GM12891 (cell line): ENCODE measurements around the gene SUPT4H1. TPM values are rescaled to one million over a fixed set of nuclear protein-coding genes. Genes with fewer than 3 reads are reported as not detected.
"Not testable (repeated sequence)": the region's sequence is repeated elsewhere in the genome, so short reads cannot be mapped to it uniquely, and the experiment has no call there.

ENCODE experiments used
- DNase-seq: peaks from one replicate; pipeline ENCODE4 v3.0.0; 2011; ENCODE audit warnings: low spot score; ENCODE audit not compliant: insufficient read length
- FAIRE-seq: peaks from 2 replicates; lab custom pipeline; 2011; peaks lifted over from hg19 to GRCh38; lab: Jason Lieb, UNC
- PAX5 ChIP-seq: IDR thresholded peaks from 2 replicates; pipeline ENCODE4 v1.6.1; 2011; ENCODE audit warnings: low read length, moderate library complexity, mild to moderate bottlenecking; ENCODE audit not compliant: insufficient read depth, severe bottlenecking
- POLR2A ChIP-seq: IDR thresholded peaks from 2 replicates; pipeline ENCODE4 v1.6.1; 2011; ENCODE audit warnings: low read depth, low read length, control low read depth
- POLR2AphosphoS5 ChIP-seq: IDR thresholded peaks from 2 replicates; pipeline ENCODE4 v1.6.1; 2011; ENCODE audit warnings: low read depth, low read length, control low read depth
- POU2F2 ChIP-seq: IDR thresholded peaks from 2 replicates; pipeline ENCODE4 v1.6.1; 2011; ENCODE audit warnings: low read depth, mild to moderate bottlenecking, control low read depth, low read length, moderate library complexity
- SPI1 ChIP-seq: IDR thresholded peaks from 2 replicates; pipeline ENCODE4 v1.6.1; 2011; ENCODE audit warnings: low read depth, low read length, control low read depth
- TAF1 ChIP-seq: IDR thresholded peaks from 2 replicates; pipeline ENCODE4 v1.6.1; 2011; ENCODE audit warnings: low read depth, low read length, control low read depth
- polyA plus RNA-seq: library from polyadenylated mRNA; unstranded; fragments of >200 nt; gene quantifications from one replicate; pipeline ENCODE4 v1.2.1, GENCODE V29; 2012; ENCODE audit warnings: low read depth, missing spikeins, inconsistent platforms; ENCODE audit not compliant: missing spikeins

Gene SUPT4H1
- polyA plus RNA-seq: 122 TPM

DNA sequence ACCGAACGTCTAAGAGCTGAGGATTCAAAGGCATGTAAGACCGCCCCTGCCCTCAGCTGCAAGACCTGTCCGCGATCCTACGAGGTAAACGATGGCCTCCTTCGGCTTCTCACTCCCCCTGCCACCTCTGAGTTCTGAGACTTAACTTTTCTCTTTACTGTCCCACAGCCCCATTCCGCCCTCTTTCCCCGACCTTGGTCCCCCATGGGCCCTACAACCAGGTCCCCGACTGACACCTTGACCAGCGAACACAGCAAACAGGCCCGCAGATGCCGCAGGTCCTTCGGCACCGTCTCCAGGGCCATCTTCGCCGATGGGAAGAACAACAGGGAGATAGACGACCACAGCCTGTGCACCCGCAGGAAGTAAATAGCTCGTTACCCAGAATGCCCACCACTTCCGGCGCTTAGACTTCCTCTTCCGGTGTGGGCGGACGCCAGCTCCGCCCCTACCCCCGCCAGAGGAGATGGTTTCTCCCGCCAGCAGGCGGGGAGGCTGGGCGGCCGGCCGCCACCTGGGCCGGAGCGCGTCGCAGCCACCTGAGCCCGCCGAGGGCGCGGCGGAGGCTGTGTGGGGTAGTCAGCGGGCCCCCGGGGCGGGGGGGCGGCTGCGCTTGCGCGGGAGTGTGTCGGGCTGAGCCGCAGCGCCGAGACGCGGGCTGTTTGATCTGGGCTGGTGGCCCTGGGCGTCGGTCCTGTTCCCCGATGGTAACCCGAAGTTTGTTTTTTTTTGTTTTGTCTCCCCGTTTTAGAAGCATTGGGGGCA is at the start of gene SUPT4H1:
SUPT4H1 (minus strand) TSS at position 371 of the 765 bp plus-strand sequence; CDS start at position 305, 66 bp downstream.
- peak; percentile 92 for FAIRE-seq
- peak; percentile 88 for DNase-seq
- TF ChIP-seq SPI1 (peak; percentile 80), TAF1 (peak; percentile 84), PAX5 (no peak), POLR2AphosphoS5 (peak; percentile 79), POLR2A (peak; percentile 94), POU2F2 (peak; percentile 79; the same call in 1 of the 2 replicates)

DNA sequence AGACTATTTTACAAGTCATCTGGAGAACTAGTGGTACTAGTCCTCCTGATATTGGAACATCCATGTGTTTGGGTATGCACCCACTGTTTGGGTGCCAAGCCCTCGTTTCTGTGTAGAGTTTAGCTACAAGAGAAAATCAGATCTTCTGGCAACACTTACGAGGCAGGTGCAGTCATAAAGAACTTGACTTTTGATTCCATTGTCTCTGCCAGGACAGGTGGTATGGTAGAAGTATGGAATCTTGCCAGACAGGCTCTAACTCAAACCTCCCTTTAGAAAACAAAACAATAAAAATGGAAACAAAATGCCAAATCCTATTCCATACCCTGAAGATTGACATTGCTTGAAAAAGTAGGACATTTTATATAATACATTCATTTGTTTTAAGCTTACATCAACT is 49.3 kb upstream of the SUPT4H1 start:
- DNase-seq (no peak), FAIRE-seq (no peak)
- no peak for TF ChIP-seq PAX5
- TF ChIP-seq POU2F2: no peak
- no peak for TF ChIP-seq SPI1
- TF ChIP-seq POLR2AphosphoS5: no peak
- no peak for TF ChIP-seq TAF1
- TF ChIP-seq POLR2A: no peak

DNA sequence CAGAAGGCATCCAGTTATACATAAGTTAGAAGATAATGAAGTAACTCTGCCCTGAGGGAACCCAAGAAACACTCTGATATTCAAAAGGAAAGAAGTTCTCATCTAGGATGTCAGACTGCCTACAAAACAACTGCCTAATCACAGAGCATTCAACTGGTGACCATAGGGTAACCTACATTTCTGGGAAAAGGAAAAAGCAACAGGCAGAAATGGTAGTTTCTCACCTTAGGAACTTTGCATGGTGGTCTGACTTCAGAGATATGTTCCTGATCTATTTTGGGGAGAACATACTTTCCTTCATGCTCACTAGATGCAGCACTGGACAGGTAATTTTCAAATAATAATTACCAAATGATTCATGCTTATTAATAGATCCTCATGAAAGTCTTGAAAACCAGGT is 48.8 kb upstream of the SUPT4H1 start:
- no peak for TF ChIP-seq POLR2AphosphoS5
- no peak for TF ChIP-seq PAX5
- no peak for TF ChIP-seq POU2F2
- TF ChIP-seq TAF1: no peak
- TF ChIP-seq SPI1: no peak
- no peak for TF ChIP-seq POLR2A
- no peak for DNase-seq
- no peak for FAIRE-seq

DNA sequence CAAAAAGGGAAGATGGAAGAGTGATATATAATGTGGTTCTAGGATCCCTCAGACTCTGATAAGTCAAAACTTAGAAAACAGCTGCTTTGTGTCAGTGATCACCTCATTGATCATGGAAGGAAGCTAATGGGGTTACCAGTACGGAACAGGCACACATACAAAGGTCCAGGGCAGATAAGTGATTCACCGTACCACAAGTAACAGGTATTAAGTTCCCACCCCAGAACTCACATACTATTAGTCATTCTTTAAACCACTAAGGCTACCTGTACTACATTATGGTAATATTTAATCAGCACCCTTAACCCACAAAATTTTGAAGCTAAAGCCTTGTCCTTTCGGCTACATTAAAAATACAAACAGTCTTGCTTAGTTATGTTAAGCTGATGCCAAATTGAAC is 48.0 kb upstream of the SUPT4H1 start:
- no peak for TF ChIP-seq PAX5
- no peak for TF ChIP-seq POLR2A
- no peak for TF ChIP-seq TAF1
- no peak for TF ChIP-seq POLR2AphosphoS5
- no peak for TF ChIP-seq SPI1
- TF ChIP-seq POU2F2: no peak
- DNase-seq (no peak), FAIRE-seq (no peak)

DNA sequence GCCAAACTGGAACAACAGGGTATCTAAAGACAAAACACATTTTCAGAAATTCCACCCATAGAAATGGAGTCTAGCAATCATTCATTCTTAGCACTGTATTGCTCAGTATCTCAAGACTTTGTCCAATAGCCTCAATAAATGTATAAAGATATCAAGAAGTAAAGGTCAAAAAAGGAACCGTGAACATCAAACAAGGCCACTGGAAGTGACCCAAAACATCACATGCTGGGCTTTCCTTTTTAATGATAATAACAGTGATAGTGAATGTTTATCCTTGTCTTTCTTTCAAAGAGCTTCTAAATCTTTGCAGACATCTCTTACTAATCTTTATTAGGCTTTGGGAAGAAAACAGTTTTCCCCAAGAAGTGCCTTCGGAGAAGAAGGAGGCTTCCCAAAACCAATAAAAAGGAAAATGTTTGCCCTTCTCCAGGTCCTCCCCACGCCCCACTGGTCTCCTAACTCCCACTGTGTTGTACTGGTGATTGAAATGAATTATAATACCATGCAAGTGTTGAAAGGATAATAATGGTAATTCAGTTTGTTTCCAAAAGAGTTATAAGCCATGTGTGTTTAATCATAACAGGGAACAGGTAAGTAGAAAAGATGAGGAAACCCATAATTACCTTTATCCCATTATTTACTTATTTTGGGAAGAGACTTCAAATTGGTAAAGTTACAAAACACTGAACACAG is 46.7 kb upstream of the SUPT4H1 start:
- FAIRE-seq: no peak
- TF ChIP-seq TAF1: no peak
- no peak for TF ChIP-seq PAX5
- no peak for TF ChIP-seq POLR2A
- TF ChIP-seq POLR2AphosphoS5: no peak
- DNase-seq: no peak

- FAIRE-seq: not testable (repeated sequence)
These were observed 45.4 kb upstream of the SUPT4H1 start for GRCh38 chr17:58397421-58397820.

DNA sequence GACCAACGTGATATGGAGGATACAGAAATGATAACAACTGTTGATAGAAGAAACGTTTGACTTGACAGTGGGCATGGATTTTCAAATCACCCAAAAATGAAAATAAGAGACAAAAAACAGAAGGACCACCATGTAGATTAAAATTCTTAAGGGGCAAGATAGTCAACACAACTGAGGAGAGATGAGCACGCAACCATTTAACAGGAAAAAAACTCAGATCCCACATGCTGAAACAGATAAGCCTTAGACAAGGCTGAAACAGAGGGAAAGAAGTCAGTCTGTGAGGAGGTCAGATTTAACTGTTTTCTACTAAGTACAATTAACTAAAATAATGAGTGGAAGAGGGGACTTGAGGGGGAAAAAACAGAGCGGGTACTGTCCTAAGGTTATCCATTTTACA is 44.2 kb upstream of the SUPT4H1 start:
- no peak for TF ChIP-seq POLR2AphosphoS5
- TF ChIP-seq POLR2A: no peak
- TF ChIP-seq TAF1: no peak
- no peak for TF ChIP-seq PAX5
- no peak for TF ChIP-seq SPI1
- no peak for TF ChIP-seq POU2F2
- no peak for DNase-seq
- FAIRE-seq: no peak

More at GRCh38 chr17:58397421-58397820, 45.4 kb upstream of the SUPT4H1 start:
- not testable (repeated sequence) for DNase-seq

DNA sequence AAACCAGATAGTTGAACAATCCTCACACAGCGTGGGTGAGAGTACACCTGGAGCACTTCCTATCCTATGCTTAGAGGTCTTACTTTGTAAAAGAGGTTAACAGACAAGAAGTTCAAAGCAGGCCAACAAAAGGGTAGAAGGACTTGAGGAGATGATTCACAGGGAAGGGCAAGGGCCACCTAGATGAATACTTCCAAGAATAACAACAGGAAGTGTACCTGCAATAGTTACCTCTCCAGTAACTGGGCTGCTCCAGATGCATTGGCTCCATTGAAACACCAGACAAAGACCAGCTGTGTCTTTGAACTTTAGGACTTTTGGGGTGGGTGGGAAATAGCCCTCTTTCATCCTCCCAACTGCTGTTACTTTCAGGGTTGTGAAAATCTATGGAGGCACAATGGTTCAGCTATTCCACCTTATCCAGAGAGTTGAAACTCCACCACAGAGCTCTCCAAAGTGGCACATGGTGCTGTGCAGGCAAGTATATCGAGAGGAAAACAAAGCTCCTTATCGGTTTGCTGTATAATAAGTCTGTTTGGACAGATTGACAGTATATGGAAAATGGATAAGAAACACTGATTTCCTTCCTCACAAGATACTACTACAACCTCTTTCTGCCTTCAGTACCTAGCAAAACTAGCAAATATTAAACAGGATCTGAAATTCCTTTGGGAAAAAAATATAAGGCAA is 42.7 kb upstream of the SUPT4H1 start:
- no peak for TF ChIP-seq TAF1
- TF ChIP-seq POLR2AphosphoS5: no peak
- no peak for TF ChIP-seq POLR2A
- TF ChIP-seq PAX5: no peak
- TF ChIP-seq POU2F2: no peak
- no peak for TF ChIP-seq SPI1
- DNase-seq: no peak
- FAIRE-seq: peak; percentile 38
